HG03558 (cell line): ENCODE measurements around the gene SYT11.
"Not testable (repeated sequence)": the region's sequence is repeated elsewhere in the genome, so short reads cannot be mapped to it uniquely, and the experiment has no call there.

Experiments used
- ATAC-seq: cut with Tn5 transposase; IDR thresholded peaks from one replicate; pipeline ENCODE4 v1.9.1; 2021; ENCODE audit warnings: moderate number of reproducible peaks; ENCODE audit not compliant: unreplicated experiment; ENCODE audit errors: extremely low read depth

Gene SYT11, protein sequence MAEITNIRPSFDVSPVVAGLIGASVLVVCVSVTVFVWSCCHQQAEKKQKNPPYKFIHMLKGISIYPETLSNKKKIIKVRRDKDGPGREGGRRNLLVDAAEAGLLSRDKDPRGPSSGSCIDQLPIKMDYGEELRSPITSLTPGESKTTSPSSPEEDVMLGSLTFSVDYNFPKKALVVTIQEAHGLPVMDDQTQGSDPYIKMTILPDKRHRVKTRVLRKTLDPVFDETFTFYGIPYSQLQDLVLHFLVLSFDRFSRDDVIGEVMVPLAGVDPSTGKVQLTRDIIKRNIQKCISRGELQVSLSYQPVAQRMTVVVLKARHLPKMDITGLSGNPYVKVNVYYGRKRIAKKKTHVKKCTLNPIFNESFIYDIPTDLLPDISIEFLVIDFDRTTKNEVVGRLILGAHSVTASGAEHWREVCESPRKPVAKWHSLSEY

DNA sequence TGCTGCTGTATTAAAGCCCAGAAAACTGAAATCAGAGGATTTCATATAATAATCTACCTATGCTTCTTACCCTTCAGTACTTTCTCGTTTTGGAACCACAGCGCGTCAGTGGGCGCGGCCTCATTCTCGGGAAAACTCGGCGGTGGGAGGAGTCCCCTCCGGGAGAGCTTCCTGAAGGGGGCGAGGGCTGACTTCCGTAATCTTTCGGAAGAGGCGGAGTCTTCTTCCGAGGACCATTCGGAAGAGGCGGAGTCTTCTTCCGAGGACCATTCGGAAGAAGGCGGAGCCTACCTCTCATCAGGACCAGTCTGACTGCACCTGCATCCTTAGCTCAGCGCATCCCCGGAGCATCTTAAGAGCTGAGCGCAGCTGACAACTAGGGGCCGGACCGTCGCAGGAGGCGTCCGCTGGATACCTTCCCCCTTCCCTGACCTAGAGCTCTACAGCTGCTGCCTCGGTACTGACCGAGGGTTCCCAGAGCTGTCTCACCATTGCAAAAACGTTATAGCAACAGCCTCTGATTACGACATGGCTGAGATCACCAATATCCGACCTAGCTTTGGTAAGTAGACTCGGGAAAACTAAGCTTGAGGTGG lies at the start of gene SYT11:
Gene SYT11 (plus strand): TSS at position 334 of the 596 bp plus-strand sequence. CDS start 195 bp downstream, at position 529.
- ATAC-seq = peak; percentile 53

DNA sequence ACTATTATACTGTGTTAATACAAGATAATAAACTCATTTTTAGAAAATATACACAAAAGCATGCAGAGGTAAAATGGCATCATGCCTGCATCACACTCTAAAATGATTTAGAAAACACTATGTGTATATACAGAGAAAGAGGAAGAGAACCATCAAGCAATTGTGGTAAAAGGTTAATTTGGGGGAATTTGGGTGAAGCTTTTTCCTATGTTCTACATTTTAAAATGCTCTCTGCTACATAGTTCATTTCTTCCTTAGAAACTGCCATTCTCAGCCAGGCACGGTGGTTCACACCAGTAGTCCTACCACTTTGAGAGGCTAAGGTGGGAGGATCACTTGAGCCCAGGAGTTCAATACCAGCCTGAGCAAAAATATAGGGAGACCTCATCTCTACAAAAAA lies 46.5 kb upstream of the SYT11 start:
- ATAC-seq = no peak

- no peak for ATAC-seq
Measured at GRCh38 chr1:155813672-155814071, 45.7 kb upstream of the SYT11 start.

GRCh38 chr1:155816351-155816750 lies 43.0 kb upstream of the SYT11 start:
- ATAC-seq = no peak

- ATAC-seq = no peak
Measured at GRCh38 chr1:155827450-155827849, 31.9 kb upstream of the SYT11 start.

- no peak for ATAC-seq
Measured at GRCh38 chr1:155831279-155831976, 27.9 kb upstream of the SYT11 start.

GRCh38 chr1:155833665-155834295 lies 25.6 kb upstream of the SYT11 start:
- ATAC-seq = no peak

GRCh38 chr1:155834296-155834926 lies 25.0 kb upstream of the SYT11 start:
- no peak for ATAC-seq

DNA sequence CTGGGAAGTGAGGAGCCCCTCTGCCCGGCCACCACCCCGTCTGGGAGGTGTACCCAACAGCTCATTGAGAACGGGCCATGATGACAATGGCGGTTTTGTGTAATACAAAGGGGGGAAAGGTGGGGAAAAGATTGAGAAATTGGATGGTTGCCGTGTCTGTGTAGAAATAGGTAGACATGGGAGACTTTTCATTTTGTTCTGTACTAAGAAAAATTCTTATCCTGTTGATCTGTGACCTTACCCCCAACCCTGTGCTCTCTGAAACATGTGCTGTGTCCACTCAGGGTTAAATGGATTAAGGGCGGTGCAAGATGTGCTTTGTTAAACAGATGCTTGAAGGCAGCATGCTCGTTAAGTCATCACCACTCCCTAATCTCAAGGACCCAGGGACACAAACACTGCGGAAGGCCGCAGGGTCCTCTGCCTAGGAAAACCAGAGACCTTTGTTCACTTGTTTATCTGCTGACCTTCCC lies 24.4 kb upstream of the SYT11 start:
- ATAC-seq = not testable (repeated sequence)

DNA sequence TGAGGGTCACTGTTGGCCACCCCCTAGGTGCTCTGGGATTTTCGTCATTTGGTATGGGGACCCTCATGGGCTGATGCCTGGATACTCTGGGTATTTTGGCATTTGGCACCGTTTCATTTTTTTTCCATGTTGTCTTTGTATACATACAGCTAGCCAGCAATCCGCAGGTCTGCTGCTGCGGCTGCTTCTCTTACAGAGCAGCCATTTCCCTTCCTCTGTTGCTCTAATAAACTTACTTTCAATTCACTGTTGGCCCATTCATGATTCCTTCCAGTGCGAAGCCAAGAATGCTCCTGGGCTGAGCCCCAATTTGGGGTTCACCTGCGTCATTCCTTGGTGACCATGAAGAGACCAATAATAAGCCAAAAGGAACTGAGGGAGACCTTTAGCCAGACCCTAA lies 23.8 kb upstream of the SYT11 start:
- no peak for ATAC-seq

DNA sequence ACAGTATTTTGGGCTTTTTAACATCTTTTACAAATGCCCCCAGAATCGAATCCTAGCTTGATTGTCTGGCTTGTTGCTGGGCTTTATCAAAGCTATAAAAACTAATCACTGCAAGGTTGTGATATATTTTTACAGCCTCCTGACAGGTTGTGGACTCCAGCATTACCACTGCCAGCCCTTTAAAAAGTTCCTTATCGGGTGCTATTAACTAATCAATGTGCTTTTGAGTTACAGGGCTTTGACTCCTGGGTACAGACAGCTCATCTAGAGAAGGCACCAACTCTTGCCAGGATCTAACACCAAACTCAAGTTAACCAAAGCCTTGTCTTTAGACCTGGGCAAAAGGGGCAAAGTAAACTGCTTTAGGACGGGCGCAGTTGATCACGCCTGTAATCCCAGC lies 19.0 kb upstream of the SYT11 start:
- ATAC-seq = no peak

DNA sequence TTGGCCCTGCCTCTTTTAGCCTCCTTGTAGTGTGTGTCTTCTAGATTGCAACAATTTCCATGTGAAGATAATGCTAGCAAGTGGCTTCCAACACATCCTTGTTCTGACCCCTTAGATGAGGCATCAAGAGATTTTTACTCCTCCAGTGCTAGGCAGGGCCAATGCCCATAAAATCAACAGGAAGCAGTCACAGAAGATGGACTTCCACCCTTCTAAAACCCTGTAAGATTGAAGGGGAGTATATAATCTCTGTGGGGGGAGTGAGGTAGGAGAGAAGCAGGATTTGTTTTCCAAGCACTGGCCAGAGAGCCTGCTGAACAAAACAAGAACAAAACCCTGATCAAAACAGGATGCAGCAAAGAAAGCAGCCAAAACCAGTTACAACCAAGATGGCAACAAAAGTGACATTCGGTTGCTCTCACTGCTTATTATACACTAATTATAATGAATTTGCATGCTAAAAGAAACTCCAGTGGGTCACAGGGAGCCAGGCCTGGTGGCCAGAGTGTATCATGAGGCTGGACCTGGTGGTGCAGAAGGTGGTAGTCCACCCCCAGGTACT lies 14.4 kb upstream of the SYT11 start:
- no peak for ATAC-seq

GRCh38 chr1:155847823-155848529 lies 11.4 kb upstream of the SYT11 start:
- ATAC-seq = no peak

DNA sequence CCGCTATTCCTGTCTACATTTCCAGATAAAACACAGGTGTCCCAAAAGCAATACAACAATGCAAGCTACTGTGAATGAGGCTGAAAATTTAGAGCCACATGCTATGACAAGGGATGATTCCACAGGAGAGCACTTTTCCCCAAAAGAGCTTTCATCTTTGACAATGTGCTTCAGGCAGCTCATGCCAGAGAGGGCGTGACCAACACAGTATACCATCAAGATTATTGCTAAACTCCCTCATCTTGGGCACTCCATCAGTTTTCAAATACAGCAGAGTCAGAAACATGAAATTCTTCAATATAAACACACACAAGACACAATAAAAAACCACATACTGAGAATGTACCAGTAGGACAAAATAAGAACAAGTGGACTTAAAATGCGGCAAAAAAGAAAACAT lies 9.0 kb upstream of the SYT11 start:
- no peak for ATAC-seq

DNA sequence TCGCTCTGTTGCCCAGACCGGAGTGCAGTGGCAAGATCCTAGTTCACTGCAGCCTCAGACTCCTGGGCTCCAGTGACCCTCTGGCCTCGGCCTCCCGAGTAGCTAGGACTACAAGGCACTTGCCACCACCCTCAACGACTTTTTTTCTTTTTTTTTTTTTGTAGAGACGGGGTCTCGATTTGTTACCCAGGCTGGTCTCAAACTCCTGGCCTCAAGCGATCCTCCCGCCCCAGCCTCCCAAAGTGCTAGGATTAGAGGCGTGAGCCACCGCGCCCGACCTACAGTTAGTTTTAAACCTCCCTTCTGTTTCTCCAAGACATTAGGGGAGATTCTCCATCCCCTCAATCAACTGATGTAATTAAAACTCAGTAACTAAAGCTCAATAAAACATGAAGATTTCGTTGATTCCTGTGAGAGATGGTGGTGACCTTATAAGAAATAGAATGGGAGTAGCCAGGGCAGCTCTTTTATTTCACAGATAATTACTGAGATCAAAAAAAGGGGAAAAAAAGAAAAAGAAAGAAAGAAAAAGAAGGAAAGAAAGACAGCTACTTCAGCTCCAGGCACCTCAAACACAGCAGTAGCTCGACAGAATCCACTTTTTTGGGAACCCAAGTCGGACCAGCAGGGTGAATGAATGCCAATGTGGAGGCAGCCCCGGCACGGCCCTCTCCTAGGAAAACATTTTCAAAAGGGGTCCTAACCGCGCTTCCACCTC lies 3.0 kb upstream of the SYT11 start:
- no peak for ATAC-seq

DNA sequence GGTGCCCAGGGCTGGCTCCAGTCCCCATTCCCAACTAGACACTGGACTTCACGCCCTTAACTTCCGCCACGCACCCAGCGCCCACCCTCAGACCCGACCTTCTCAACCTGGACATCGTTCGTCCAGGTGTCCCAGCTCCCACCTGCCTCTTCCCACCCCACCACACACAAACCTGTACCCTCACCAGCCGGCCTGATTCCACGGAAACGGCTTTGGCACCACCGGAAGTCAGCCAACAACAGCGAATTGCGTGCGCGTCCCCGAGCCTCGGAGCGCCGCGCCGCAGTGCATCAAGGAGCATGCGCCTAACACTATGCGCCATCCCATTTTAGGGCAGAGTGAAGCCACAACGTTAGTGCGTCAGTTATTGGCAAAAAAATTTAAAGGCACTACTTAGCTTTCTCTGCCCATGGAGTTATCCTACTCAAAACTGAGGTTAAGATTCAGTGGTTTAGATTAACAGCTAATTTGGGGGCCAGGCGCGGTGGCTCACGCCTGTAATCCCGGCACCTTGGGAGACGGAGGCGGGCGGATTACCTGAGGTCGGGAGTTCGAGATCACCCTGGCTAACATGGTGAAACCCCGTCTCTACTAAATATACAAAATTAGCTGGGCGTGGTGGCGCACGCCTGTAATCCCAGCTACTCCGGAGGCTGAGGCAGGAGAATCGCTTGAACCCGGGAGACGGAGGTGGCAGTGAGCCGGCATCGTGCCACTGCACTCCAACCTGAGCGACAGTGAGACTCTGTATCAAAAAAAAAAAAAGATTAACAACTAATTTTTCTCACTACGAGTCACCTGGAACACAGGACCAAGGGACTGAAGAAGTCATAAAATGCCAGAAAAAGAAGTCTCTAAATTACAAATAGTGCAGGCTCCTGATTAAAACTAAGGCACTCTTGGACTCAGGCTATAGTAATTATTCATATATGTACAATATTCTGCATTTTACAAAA lies 2.1 kb upstream of the SYT11 start, which contains the start of gene GON4L:
Gene GON4L (minus strand): TSS at position 240 of the 956 bp plus-strand sequence. CDS start 3,434 bp downstream, outside the sequence.
- ATAC-seq = peak; percentile 28

- ATAC-seq = no peak
Measured at GRCh38 chr1:155858800-155859233, 550 bp upstream of the SYT11 start.
